Limb (tissue), 2 donors: ENCODE measurements around the gene CCR7.

Experiments
- DNase-seq, 2 donors: peaks; one replicate each; pipeline ENCODE4 v3.0.0-alpha.2; 2016; ENCODE audit errors: extremely low spot score in 2 of 2

CCR7 gene

GRCh38 chr17:40516581-40517285, 48.5 kb downstream of the CCR7 start:
- no peak for DNase-seq

DNA sequence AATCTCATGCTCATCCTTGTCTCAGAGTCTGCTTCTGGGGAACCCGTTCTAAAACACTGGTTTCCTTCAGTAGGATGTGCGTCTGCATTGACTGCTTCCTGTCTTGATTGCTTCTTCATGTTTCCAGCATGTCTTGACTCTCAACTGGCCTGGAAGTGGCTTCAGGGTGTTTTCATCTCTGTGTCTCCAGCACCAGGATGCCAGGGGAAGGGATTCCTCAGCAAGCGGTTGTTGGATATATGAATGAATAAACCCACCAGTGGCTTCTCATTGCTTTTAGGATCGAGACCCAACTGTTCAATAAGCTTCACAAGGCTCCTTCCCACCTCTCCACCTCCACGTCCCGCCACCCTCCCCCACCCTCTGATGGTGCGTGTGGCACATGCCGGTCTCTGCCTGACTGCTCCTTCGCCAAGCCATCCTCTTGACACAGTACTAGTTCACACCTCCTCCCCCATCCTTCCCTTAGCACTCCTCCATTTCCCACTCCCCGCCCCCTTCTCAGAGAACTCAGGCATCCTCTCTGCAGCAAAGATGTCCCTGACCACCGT, 49.7 kb downstream of the CCR7 start:
- DNase-seq = no peak

DNA sequence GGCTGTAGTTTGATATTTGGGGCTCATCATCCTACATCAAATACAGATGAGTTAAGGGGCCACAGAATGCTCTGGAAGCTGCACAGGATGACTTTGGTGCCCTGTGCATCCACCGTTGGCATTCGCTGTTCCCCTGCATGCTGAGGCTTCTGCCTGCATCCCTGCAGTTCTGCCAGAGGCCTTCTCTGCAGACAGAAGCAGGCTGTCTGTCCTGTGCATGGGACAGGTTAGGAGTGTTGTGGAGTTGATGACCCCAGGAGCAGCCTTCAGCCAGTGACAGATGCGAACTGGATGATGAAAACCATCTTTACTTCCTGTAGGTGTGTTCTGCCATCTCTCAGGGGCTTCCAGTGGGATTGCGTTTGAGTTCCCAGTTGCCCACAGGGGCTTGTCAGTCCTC, 50.3 kb downstream of the CCR7 start:
- DNase-seq = no peak

- DNase-seq = no peak
Measured at GRCh38 chr17:40514013-40514875, 51.0 kb downstream of the CCR7 start.

- DNase-seq = no peak
Measured at GRCh38 chr17:40511667-40512220, 53.5 kb downstream of the CCR7 start.

DNA sequence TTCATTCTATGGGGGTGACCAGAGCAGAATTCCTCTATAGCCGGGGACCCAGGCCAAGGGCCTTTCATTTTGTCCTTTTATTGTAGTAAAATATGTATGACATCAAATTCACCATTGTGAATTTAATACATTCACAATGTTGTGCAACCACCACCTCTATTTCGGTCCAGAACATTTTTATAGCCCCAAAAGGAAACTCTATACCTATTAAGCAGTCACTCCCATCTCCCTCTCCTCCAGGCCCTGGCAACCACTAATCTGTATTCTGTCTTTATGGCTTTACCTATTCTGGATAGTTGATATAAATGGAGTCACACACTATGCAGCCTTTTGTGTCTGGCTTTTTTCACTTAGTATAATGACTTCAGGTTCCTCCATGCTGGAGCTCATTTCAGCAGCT, 54.1 kb downstream of the CCR7 start:
- DNase-seq = no peak

DNA sequence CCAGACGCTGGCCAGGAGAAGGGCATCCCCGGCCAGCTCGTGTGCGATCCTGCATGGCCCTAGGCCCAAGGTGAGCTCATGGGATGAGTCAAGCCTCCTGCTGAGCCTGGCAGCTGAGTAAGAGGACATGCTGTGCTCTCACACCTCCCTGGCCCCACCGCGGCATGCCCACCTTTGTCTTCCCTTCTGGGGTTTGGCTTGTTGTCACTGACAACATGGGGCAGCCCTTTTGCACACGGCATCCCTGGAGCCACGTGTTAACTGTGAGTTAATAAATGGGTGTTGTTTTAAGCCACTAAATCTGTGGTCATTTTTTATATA, 55.0 kb downstream of the CCR7 start:
- no peak for DNase-seq

DNA sequence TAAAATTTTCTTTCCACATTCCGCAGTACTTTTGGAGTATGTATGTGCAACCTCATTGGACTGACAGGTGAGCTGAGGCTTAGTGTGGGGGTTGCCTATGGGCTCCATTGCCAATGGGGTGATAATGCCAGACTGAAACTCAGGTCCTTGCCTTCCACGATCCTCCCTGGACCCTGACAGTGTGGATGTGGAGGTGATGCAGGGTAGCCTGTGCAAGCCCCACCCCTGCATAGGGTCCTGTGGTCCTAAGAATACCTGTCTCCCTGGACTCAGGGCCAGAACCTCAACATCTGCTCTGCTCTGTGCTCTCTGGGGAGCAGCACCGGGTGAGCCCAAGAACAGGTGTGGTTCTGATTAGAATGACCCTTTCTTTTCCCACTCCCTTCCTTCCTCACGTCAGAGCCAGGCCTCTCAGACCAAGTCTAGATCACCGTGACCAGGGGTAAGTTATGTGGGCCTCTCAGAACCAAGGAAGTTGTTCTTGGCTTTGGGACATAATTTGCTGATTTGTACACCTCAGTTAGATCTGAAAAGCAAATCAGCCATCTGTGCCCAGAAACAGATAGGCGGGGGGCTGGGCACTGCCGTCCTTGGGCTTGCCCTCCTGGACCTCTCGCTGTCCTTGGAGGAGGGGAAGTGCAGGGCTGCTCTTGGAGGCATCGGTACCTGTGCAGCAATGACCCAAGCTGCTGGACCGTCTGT, 55.5 kb downstream of the CCR7 start:
- no peak for DNase-seq

GRCh38 chr17:40506786-40507185, 58.5 kb downstream of the CCR7 start:
- DNase-seq = no peak
